DND-41 (cell line): ENCODE data around the gene LRRC56.

Source experiments
- EZH2 ChIP-seq: IDR thresholded peaks from 3 replicates; pipeline ENCODE4 v1.6.1; 2012; ENCODE audit warnings: borderline replicate concordance, low read depth, mild to moderate bottlenecking, moderate library complexity, low read length, inconsistent platforms; ENCODE audit not compliant: severe bottlenecking
- TF ChIP-seq, protein P1 (sequence below): IDR thresholded peaks from 2 replicates; pipeline ENCODE4 v1.5.1; 2012; ENCODE audit warnings: borderline replicate concordance, low read length, moderate library complexity, mild to moderate bottlenecking; ENCODE audit not compliant: poor library complexity, severe bottlenecking; ENCODE audit errors: extremely low read depth

DNA sequence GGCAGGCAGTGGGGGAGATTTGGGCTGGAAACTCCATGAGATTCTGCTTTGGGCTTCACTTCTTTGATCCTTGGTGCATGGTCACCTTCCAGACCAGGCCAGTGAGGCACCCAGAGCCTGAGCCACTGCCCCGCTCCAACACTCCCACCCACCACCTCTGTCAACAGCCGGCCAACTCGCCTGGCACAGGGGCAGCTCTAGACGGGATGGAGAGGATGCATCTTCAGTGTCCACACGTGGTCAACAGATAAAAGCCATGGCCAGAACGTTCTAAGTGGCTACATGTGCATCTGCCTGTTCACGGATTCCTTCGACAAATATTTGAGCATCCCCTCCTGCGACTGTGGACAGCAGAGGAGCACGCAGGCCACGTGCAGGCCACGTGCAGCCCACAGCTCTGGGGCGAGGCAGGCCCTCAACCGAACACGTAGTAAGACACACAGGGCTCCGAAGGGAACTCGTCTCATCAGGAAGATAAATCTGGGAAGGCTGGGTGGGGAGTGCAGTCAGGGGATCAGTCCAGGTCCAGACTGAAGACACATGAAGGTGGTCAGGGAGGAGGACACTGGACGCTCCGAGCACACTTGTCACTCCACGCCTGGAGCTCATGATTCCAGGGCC lies 1.2 kb downstream of the LRRC56 start:
- no peak for TF ChIP-seq EZH2
- TF ChIP-seq, protein P1, sequence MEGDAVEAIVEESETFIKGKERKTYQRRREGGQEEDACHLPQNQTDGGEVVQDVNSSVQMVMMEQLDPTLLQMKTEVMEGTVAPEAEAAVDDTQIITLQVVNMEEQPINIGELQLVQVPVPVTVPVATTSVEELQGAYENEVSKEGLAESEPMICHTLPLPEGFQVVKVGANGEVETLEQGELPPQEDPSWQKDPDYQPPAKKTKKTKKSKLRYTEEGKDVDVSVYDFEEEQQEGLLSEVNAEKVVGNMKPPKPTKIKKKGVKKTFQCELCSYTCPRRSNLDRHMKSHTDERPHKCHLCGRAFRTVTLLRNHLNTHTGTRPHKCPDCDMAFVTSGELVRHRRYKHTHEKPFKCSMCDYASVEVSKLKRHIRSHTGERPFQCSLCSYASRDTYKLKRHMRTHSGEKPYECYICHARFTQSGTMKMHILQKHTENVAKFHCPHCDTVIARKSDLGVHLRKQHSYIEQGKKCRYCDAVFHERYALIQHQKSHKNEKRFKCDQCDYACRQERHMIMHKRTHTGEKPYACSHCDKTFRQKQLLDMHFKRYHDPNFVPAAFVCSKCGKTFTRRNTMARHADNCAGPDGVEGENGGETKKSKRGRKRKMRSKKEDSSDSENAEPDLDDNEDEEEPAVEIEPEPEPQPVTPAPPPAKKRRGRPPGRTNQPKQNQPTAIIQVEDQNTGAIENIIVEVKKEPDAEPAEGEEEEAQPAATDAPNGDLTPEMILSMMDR = no peak
